GM19035 (cell line): ENCODE measurements around the gene ABITRAM.
"Not testable (repeated sequence)": the region's sequence is repeated elsewhere in the genome, so short reads cannot be mapped to it uniquely, and the experiment has no call there.

Source experiments
- ATAC-seq: cut with Tn5 transposase; IDR thresholded peaks from one replicate; pipeline ENCODE4 v1.9.1; 2021; ENCODE audit not compliant: unreplicated experiment

The ABITRAM gene

GRCh38 chr9:108924466-108924865, 9.7 kb upstream of the ABITRAM start:
- no peak for ATAC-seq

- no peak for ATAC-seq
Measured at GRCh38 chr9:108928386-108928785, 5.8 kb upstream of the ABITRAM start.

- ATAC-seq: no peak
Measured at GRCh38 chr9:108933231-108933717, 926 bp upstream of the ABITRAM start.

- ATAC-seq: peak; percentile 85
Measured at GRCh38 chr9:108933718-108934322, 380 bp upstream of the ABITRAM start, which contains the start of gene ELP1. ELP1 (minus strand) TSS chr9:108934124; CDS start chr9:108931146, 2,978 bp downstream.

- no peak for ATAC-seq
Measured at GRCh38 chr9:108937561-108938305, 3.5 kb downstream of the ABITRAM start.

GRCh38 chr9:108939975-108940374, 5.8 kb downstream of the ABITRAM start:
- ATAC-seq: no peak

GRCh38 chr9:108950168-108950567, 16.0 kb downstream of the ABITRAM start:
- ATAC-seq: no peak

- no peak for ATAC-seq
Measured at GRCh38 chr9:108951578-108951977, 17.4 kb downstream of the ABITRAM start.

GRCh38 chr9:108953983-108954574, 19.9 kb downstream of the ABITRAM start:
- ATAC-seq: no peak

- no peak for ATAC-seq
Measured at GRCh38 chr9:108956022-108956630, 21.9 kb downstream of the ABITRAM start.

- no peak for ATAC-seq
Measured at GRCh38 chr9:108956631-108957026, 22.4 kb downstream of the ABITRAM start.

- no peak for ATAC-seq
Measured at GRCh38 chr9:108960331-108960730, 26.1 kb downstream of the ABITRAM start.

GRCh38 chr9:108961151-108961550, 27.0 kb downstream of the ABITRAM start:
- ATAC-seq: no peak

- no peak for ATAC-seq
Measured at GRCh38 chr9:108963459-108964143, 29.4 kb downstream of the ABITRAM start.

GRCh38 chr9:108967916-108968315, 33.7 kb downstream of the ABITRAM start:
- no peak for ATAC-seq

GRCh38 chr9:108971392-108971791, 37.2 kb downstream of the ABITRAM start:
- not testable (repeated sequence) for ATAC-seq

GRCh38 chr9:108972186-108972585, 38.0 kb downstream of the ABITRAM start:
- no peak for ATAC-seq

GRCh38 chr9:108972626-108973209, 38.5 kb downstream of the ABITRAM start:
- ATAC-seq: no peak

GRCh38 chr9:108973895-108974294, 39.7 kb downstream of the ABITRAM start:
- no peak for ATAC-seq

GRCh38 chr9:108978205-108978604, 44.0 kb downstream of the ABITRAM start:
- ATAC-seq: no peak

- ATAC-seq: no peak
Measured at GRCh38 chr9:108980893-108981292, 46.7 kb downstream of the ABITRAM start.
